ENCODE measurements around the gene OASL. TPM values are rescaled to one million over a fixed set of nuclear protein-coding genes. Genes with fewer than 3 reads are reported as not detected.

The OASL gene
- total and polyA plus RNA-seq, 10 of the 15 experiments (the other 5 are each of a cell fraction or from before 2014, with no cell fraction given) = 2.3 to 9.1 (median 2.7) TPM

DNA sequence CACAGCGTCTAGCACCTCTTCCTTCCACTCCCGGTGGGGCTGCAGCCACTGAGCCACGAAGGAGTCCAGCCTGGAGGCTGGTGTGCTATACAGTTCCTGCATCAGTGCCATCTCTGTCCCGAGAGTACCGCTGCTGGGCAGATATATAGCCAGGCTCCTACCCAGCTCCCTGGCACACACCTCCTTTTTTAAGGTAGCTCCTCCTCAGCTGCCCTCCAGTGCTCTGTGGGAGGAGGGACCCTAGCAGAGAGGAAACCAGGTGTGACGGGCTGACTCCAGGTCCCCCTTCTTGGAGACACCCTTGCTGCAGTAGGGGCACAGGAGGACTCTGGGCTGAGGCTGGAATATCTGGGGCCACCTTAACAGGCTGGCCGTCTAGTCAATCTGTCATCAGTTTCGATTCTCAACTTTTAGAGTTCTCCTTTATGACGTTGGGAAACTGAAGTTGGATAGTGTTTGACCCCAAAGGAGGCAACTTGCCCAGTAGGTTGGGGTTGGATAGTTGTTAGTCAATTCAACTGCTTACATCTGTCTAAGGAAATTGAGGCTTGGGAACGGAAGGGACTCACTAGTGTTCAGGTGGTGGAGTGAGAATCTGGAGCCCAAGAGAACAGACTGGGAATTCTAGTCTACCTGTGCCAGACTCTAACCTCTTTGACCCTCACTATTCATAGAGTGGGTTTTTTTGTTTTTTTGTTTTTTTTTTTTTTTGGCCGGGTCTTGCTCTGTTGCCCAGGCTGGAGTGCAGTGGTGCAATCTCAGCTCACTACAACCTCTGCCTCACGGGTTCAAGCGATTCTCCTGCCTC is at the start of gene OASL (continued):
- TF ChIP-seq, protein P1, sequence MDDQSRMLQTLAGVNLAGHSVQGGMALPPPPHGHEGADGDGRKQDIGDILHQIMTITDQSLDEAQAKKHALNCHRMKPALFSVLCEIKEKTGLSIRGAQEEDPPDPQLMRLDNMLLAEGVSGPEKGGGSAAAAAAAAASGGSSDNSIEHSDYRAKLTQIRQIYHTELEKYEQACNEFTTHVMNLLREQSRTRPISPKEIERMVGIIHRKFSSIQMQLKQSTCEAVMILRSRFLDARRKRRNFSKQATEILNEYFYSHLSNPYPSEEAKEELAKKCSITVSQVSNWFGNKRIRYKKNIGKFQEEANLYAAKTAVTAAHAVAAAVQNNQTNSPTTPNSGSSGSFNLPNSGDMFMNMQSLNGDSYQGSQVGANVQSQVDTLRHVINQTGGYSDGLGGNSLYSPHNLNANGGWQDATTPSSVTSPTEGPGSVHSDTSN (IDR thresholded peaks at IDR 0.05; ENCODE audit: insufficient replicate concordance, low read depth, low read length) = no peak
- TF ChIP-seq MYB (IDR thresholded peaks at IDR 0.05; ENCODE audit: borderline replicate concordance, low read depth, low read length) (no peak), TCF7 (IDR thresholded peaks at IDR 0.05; ENCODE audit: borderline replicate concordance) (no peak), GABPA (IDR thresholded peaks at IDR 0.05; ENCODE audit: low read depth) (no peak), SIX5 (IDR thresholded peaks at IDR 0.05; ENCODE audit: low read depth, low read length, severe bottlenecking) (no peak), SPI1 (IDR thresholded peaks at IDR 0.05; ENCODE audit: borderline replicate concordance, insufficient read depth, low read depth, low read length) (peak; percentile 30; the same call in 1 of the 2 replicates), STAT3 (IDR thresholded peaks at IDR 0.05; ENCODE audit: low read depth, low read length) (no peak), IKZF1 (conservative IDR thresholded peaks at IDR 0.05) (peak; percentile 78), RUNX3 (IDR thresholded peaks at IDR 0.05; ENCODE audit: low read length) (0 out of 2 replicates have a peak, but pooled peaks have one; percentile 15), CEBPB (IDR thresholded peaks at IDR 0.05; ENCODE audit: borderline replicate concordance in 1 of 2, low read depth in 2 of 2, low read length in 2 of 2) (no peak), POLR2A (IDR thresholded peaks at IDR 0.05; ENCODE audit: low read depth, low read length) (peak; percentile 90), HDAC6 (IDR thresholded peaks at IDR 0.05; ENCODE audit: unreplicated experiment) (no peak), NR2C2 (IDR thresholded peaks at IDR 0.05; ENCODE audit: borderline replicate concordance, control insufficient read depth, insufficient read length, low read depth) (no peak)
- TF ChIP-seq, protein P2, sequence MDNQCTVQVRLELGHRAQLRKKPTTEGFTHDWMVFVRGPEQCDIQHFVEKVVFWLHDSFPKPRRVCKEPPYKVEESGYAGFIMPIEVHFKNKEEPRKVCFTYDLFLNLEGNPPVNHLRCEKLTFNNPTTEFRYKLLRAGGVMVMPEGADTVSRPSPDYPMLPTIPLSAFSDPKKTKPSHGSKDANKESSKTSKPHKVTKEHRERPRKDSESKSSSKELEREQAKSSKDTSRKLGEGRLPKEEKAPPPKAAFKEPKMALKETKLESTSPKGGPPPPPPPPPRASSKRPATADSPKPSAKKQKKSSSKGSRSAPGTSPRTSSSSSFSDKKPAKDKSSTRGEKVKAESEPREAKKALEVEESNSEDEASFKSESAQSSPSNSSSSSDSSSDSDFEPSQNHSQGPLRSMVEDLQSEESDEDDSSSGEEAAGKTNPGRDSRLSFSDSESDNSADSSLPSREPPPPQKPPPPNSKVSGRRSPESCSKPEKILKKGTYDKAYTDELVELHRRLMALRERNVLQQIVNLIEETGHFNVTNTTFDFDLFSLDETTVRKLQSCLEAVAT (IDR thresholded peaks at IDR 0.05) = no peak
- TF ChIP-seq, protein P3, sequence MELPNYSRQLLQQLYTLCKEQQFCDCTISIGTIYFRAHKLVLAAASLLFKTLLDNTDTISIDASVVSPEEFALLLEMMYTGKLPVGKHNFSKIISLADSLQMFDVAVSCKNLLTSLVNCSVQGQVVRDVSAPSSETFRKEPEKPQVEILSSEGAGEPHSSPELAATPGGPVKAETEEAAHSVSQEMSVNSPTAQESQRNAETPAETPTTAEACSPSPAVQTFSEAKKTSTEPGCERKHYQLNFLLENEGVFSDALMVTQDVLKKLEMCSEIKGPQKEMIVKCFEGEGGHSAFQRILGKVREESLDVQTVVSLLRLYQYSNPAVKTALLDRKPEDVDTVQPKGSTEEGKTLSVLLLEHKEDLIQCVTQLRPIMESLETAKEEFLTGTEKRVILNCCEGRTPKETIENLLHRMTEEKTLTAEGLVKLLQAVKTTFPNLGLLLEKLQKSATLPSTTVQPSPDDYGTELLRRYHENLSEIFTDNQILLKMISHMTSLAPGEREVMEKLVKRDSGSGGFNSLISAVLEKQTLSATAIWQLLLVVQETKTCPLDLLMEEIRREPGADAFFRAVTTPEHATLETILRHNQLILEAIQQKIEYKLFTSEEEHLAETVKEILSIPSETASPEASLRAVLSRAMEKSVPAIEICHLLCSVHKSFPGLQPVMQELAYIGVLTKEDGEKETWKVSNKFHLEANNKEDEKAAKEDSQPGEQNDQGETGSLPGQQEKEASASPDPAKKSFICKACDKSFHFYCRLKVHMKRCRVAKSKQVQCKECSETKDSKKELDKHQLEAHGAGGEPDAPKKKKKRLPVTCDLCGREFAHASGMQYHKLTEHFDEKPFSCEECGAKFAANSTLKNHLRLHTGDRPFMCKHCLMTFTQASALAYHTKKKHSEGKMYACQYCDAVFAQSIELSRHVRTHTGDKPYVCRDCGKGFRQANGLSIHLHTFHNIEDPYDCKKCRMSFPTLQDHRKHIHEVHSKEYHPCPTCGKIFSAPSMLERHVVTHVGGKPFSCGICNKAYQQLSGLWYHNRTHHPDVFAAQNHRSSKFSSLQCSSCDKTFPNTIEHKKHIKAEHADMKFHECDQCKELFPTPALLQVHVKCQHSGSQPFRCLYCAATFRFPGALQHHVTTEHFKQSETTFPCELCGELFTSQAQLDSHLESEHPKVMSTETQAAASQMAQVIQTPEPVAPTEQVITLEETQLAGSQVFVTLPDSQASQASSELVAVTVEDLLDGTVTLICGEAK (IDR thresholded peaks at IDR 0.05; ENCODE audit: borderline replicate concordance) = no peak
- TF ChIP-seq, protein P4, sequence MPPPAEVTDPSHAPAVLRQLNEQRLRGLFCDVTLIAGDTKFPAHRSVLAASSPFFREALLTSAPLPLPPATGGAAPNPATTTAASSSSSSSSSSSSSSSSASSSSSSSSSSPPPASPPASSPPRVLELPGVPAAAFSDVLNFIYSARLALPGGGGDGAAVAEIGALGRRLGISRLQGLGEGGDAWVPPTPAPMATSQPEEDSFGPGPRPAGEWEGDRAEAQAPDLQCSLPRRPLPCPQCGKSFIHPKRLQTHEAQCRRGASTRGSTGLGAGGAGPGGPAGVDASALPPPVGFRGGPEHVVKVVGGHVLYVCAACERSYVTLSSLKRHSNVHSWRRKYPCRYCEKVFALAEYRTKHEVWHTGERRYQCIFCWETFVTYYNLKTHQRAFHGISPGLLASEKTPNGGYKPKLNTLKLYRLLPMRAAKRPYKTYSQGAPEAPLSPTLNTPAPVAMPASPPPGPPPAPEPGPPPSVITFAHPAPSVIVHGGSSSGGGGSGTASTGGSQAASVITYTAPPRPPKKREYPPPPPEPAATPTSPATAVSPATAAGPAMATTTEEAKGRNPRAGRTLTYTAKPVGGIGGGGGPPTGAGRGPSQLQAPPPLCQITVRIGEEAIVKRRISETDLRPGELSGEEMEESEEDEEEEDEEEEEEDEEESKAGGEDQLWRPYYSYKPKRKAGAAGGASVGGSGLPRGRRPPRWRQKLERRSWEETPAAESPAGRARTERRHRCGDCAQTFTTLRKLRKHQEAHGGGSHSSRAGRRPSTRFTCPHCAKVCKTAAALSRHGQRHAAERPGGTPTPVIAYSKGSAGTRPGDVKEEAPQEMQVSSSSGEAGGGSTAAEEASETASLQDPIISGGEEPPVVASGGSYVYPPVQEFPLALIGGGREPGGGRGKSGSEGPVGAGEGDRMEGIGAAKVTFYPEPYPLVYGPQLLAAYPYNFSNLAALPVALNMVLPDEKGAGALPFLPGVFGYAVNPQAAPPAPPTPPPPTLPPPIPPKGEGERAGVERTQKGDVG (CRISPR knock-in tag; IDR thresholded peaks at IDR 0.05) = no peak

All from GM12878 (cell line).